Endothelial cell of umbilical vein (primary cell): ENCODE measurements around the gene WBP1L. TPM values are rescaled to one million over a fixed set of nuclear protein-coding genes. Genes with fewer than 3 reads are reported as not detected.

ENCODE experiments used
- BruUV-seq: library from RNA; stranded (reverse); fragments of 400-500 nt; replicated peaks from 2 replicates; lab custom pipeline; 2021; lab: Mats Ljungman, UMichigan
- CTCF ChIA-PET: fragments of 300-600, 350-600 bp; sonication (Branson Sonifier 250); formaldehyde crosslinking; loops from one replicate; lab custom pipeline; 2021; ENCODE audit warnings: antibody characterized with exemption, inconsistent platforms; lab: Charles Lee
- POLR2A ChIA-PET: fragments of 300-600, 350-600 bp; sonication (Branson Sonifier 250); formaldehyde crosslinking; loops from one replicate; lab custom pipeline; 2021; ENCODE audit warnings: antibody characterized with exemption, inconsistent platforms; lab: Charles Lee
- DNase-seq: peaks from one replicate; pipeline ENCODE4 v3.0.0-alpha.2; 2011; ENCODE audit warnings: low read depth, low spot score
- FAIRE-seq: peaks from 2 replicates; lab custom pipeline; 2011; peaks lifted over from hg19 to GRCh38; lab: Jason Lieb, UNC
- H2AFZ ChIP-seq: 2 replicates; pipeline ENCODE4 v1.6.0; 2012; ENCODE audit warnings: low read depth, low read length, control low read depth, inconsistent platforms
- H3K27ac ChIP-seq: 2 replicates; pipeline ENCODE4 v1.5.1; 2011; ENCODE audit warnings: low read depth, mild to moderate bottlenecking, control low read depth, low read length, moderate library complexity; ENCODE audit not compliant: insufficient read depth
- H3K27me3 ChIP-seq, 2 experiments: 2 replicates each; pipeline versions ENCODE4 v1.6.0 to v1.6.1; 2011; ENCODE audit warnings: low read length in 2 of 2, mixed read lengths in 1 of 2; ENCODE audit not compliant: control insufficient read depth in 2 of 2, insufficient read depth in 2 of 2
- H3K36me3 ChIP-seq, 2 experiments: 2 replicates in 1 of 2; 3 replicates in 1 of 2; pipeline ENCODE4 v1.5.1; 2011; ENCODE audit warnings: low read length in 2 of 2, mild to moderate bottlenecking in 1 of 2, moderate library complexity in 1 of 2; ENCODE audit not compliant: control insufficient read depth in 2 of 2, insufficient read depth in 2 of 2; ENCODE audit errors: extremely low read depth in 1 of 2
- H3K4me1 ChIP-seq: 3 replicates; pipeline ENCODE4 v1.5.1; 2011; ENCODE audit warnings: mild to moderate bottlenecking, low read length; ENCODE audit not compliant: control insufficient read depth, insufficient read depth; ENCODE audit errors: extremely low read depth
- H3K4me2 ChIP-seq: 2 replicates; pipeline ENCODE4 v1.6.1; 2011; ENCODE audit warnings: low read length, control low read depth, mixed read lengths; ENCODE audit not compliant: insufficient read depth
- H3K4me3 ChIP-seq, 3 experiments: fragments of 200-600 bp in 1 of 3; sonication (generic), shearing (Covaris generic) in 1 of 3; replicated peaks in 1 of 3; 2 replicates each; pipeline ENCODE4 v1.5.1; 2011 to 2016; ENCODE audit warnings: control low read depth in 3 of 3, low read length in 3 of 3, mild to moderate bottlenecking in 2 of 3, inconsistent platforms in 1 of 3, low read depth in 1 of 3, moderate library complexity in 1 of 3; ENCODE audit not compliant: insufficient read depth in 1 of 3
- H3K79me2 ChIP-seq: 2 replicates; pipeline ENCODE4 v1.6.0; 2012; ENCODE audit warnings: low read length, inconsistent platforms; ENCODE audit not compliant: control insufficient read depth, insufficient read depth
- H3K9ac ChIP-seq: replicated peaks from 2 replicates; pipeline ENCODE3; 2011; ENCODE audit warnings: low read length, control low read depth; ENCODE audit not compliant: insufficient read depth; ENCODE audit errors: extremely low read depth
- H3K9me1 ChIP-seq: replicated peaks from 3 replicates; pipeline ENCODE4 v1.6.0; 2011; ENCODE audit warnings: mild to moderate bottlenecking, low read length; ENCODE audit not compliant: control insufficient read depth, insufficient read depth; ENCODE audit errors: extremely low read depth
- H3K9me3 ChIP-seq: replicated peaks from 2 replicates; pipeline ENCODE4 v1.5.1; 2012; ENCODE audit warnings: low read length, inconsistent platforms; ENCODE audit not compliant: control insufficient read depth, insufficient read depth
- H4K20me1 ChIP-seq: replicated peaks from 2 replicates; pipeline ENCODE3; 2011; ENCODE audit warnings: mild to moderate bottlenecking, low read length; ENCODE audit not compliant: control insufficient read depth, insufficient read depth; ENCODE audit errors: extremely low read depth
- EZH2 ChIP-seq: IDR thresholded peaks from 2 replicates; pipeline ENCODE4 v1.6.1; 2012; ENCODE audit warnings: borderline replicate concordance, low read depth, mild to moderate bottlenecking, moderate library complexity, low read length, inconsistent platforms; ENCODE audit not compliant: severe bottlenecking
- FOS ChIP-seq: IDR thresholded peaks from 2 replicates; pipeline ENCODE4 v1.6.1; 2011; ENCODE audit warnings: mild to moderate bottlenecking, low read length, moderate library complexity, borderline replicate concordance; ENCODE audit not compliant: insufficient read depth
- GATA2 ChIP-seq: IDR thresholded peaks from 2 replicates; pipeline ENCODE4 v1.7.0; 2011; ENCODE audit warnings: low read depth, mild to moderate bottlenecking, moderate library complexity, mixed read lengths, low read length; ENCODE audit not compliant: insufficient read length, insufficient read depth
- JUN ChIP-seq: IDR thresholded peaks from 2 replicates; pipeline ENCODE4 v1.6.1; 2011; ENCODE audit warnings: borderline replicate concordance, low read depth; ENCODE audit not compliant: insufficient read length, insufficient read depth
- MAX ChIP-seq: IDR thresholded peaks from 2 replicates; pipeline ENCODE4 v1.6.1; 2011; ENCODE audit not compliant: insufficient read depth, insufficient read length
- MYC ChIP-seq: IDR thresholded peaks from one replicate; pipeline ENCODE4 v1.6.1; 2011; ENCODE audit warnings: mild to moderate bottlenecking, low read depth, low read length
- POLR2A ChIP-seq: IDR thresholded peaks from 2 replicates; pipeline ENCODE4 v1.6.1; 2012; ENCODE audit warnings: low read depth, mild to moderate bottlenecking, control low read depth, low read length
- POLR2AphosphoS5 ChIP-seq: IDR thresholded peaks from 2 replicates; pipeline ENCODE4 v1.6.1; 2012; ENCODE audit warnings: low read depth, mild to moderate bottlenecking, control low read depth, low read length, moderate library complexity; ENCODE audit not compliant: insufficient read depth
- dilution Hi-C: fragments of 300-500 bp; cut with MboI; formaldehyde crosslinking; loops from one replicate; pipeline ENCODE4 v1.15.0; 2019; ENCODE audit warnings: low sequenced_read_pairs; ENCODE audit not compliant: extremely low pct_ligation_motif_present
- intact Hi-C: fragments of 100-400 bp; cut with micrococcal nuclease; formaldehyde crosslinking; loops from one replicate; pipeline ENCODE4 v1.10.0; 2022
- polyA plus RNA-seq, 4 experiments: library from polyadenylated mRNA; depleted of rRNA in 3 of 4; stranded (reverse) in 3 of 4; unstranded in 1 of 4; fragments of >200 nt; gene quantifications; 2 replicates each; pipeline versions ENCODE4 v1.2.1 to v1.2.3, GENCODE V29; 2011 to 2012; ENCODE audit warnings: missing spikeins in 1 of 4
- total RNA-seq: library from RNA; stranded (reverse); gene quantifications from 2 replicates; pipeline ENCODE4 v1.2.3, GENCODE V29; 2021
- TF ChIP-seq, protein P1 (sequence below), 2 donors: IDR thresholded peaks; 1 replicate in 1 of 2; 2 replicates in 1 of 2; pipeline ENCODE4 v1.5.1; 2011; ENCODE audit warnings: low read length in 2 of 2, mild to moderate bottlenecking in 2 of 2, moderate library complexity in 2 of 2, control low read depth in 1 of 2, inconsistent platforms in 1 of 2, low read depth in 1 of 2; ENCODE audit not compliant: insufficient read depth in 1 of 2; ENCODE audit errors: extremely low read depth in 1 of 2

Gene WBP1L
- total and polyA plus RNA-seq, 2 donors (not counting 3 experiments of a cell fraction or from before 2014, with no cell fraction given): 46.0 to 70.3 TPM

DNA sequence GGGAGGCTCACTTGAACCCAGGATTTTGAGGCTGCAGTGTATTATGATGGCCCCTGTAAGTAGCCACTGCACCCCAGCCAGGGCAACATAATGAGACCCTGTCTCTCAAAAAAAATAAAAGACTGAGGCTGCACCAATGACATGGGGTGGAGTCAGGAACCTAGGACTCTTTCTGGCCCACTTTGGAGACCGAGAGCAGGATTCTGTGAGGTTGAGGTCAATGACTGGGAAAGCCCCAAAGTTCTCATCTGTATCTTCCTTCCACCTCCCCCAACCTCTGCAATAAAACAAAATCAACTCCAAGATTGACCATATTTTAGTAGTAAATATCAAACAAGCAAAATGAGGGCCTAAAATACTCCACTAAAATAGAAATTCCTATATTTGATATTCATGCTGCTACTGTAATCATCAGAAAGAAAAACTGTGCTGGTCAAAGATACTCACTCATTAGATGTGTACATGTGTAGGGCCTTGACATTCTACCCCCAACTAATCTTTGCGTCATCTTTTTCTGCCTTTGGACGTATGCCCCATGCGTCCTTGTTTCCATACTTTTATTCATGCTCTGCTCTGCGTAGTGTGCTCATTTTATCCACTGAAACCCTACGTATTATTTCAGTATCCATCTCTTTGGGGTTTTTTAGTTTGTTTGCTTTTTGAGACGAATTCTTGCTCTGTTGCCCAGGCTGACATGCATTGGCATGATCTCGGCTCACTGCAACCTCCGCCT lies 23.8 kb downstream of the WBP1L start:
- DNase-seq (no peak), FAIRE-seq (no peak)
- Histone ChIP-seq H3K9me3 (no peaks in the 10 kb centered on the region), H4K20me1 (no peaks in the 10 kb centered on the region), H3K9me1 (no peaks in the 10 kb centered on the region), H3K79me2 (no peaks in the 10 kb centered on the region), H3K27me3 (no peaks in the 10 kb centered on the region), H3K36me3 (no peaks in the 10 kb centered on the region), H3K9ac (no peak overlapping the region), H3K4me3 (no peak overlapping the region), H3K4me2 (no peak overlapping the region), H3K27ac (no peak overlapping the region), H3K4me1 (peaks cover 9% of the 10 kb centered on the region), H2AFZ (no peak overlapping the region)
- ChIA-PET POLR2A (interaction anchor here (0.6 kb wide), 1 partner anchor 8 kb away, joined by 3 read pairs; no protein-coding TSS in a partner anchor), CTCF (interaction anchor here (0.9 kb wide), 1 partner anchor 134 kb away, joined by 4 read pairs; no protein-coding TSS in a partner anchor)
- dilution Hi-C loops: no loop called here
- intact Hi-C loops: no loop called here
- no TSS peak for BruUV-seq
- TF ChIP-seq GATA2 (no peak), EZH2 (no peak), MYC (no peak), MAX (no peak), JUN (no peak), POLR2A (no peak), FOS (no peak), POLR2AphosphoS5 (no peak)
- TF ChIP-seq, protein P1, sequence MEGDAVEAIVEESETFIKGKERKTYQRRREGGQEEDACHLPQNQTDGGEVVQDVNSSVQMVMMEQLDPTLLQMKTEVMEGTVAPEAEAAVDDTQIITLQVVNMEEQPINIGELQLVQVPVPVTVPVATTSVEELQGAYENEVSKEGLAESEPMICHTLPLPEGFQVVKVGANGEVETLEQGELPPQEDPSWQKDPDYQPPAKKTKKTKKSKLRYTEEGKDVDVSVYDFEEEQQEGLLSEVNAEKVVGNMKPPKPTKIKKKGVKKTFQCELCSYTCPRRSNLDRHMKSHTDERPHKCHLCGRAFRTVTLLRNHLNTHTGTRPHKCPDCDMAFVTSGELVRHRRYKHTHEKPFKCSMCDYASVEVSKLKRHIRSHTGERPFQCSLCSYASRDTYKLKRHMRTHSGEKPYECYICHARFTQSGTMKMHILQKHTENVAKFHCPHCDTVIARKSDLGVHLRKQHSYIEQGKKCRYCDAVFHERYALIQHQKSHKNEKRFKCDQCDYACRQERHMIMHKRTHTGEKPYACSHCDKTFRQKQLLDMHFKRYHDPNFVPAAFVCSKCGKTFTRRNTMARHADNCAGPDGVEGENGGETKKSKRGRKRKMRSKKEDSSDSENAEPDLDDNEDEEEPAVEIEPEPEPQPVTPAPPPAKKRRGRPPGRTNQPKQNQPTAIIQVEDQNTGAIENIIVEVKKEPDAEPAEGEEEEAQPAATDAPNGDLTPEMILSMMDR (IDR thresholded peaks at IDR 0.05; ENCODE audit: extremely low read depth in 1 of 2, insufficient read depth in 1 of 2, low read depth in 1 of 2, low read length in 2 of 2): no peak
